Upper lobe of left lung (tissue), 6 donors: ENCODE results near the gene PLEKHB2. TPM values are rescaled to one million over a fixed set of nuclear protein-coding genes. Genes with fewer than 3 reads are reported as not detected.

Experiments used
- ATAC-seq, 2 donors: fragments of 200-7000 bp; cut with Tn5 transposase; one replicate each; pipeline ENCODE4 v1.9.1; 2022; ENCODE audit warnings: mild to moderate bottlenecking in 2 of 2, moderate library complexity in 2 of 2; ENCODE audit not compliant: low FRiP score in 2 of 2
- DNase-seq, 2 donors: peaks; one replicate each; pipeline ENCODE4 v3.0.0-alpha.2; 2019 to 2020
- H3K27ac ChIP-seq, 4 donors: fragments of 200-600 bp; sonication (generic); one replicate each; pipeline ENCODE4 v1.5.1; 2016 to 2019
- H3K27me3 ChIP-seq, 4 donors: fragments of 200-600 bp; sonication (generic); one replicate each; pipeline ENCODE4 v1.5.1; 2017 to 2019
- H3K36me3 ChIP-seq, 4 donors: fragments of 200-600 bp; sonication (generic); one replicate each; pipeline ENCODE4 v1.5.1; 2016 to 2019
- H3K4me1 ChIP-seq, 4 donors: fragments of 200-600 bp; sonication (generic); one replicate each; pipeline ENCODE4 v1.5.1; 2018 to 2019
- H3K4me3 ChIP-seq, 4 donors: fragments of 200-600 bp; sonication (generic); one replicate each; pipeline ENCODE4 v1.5.1; 2017 to 2019; ENCODE audit warnings: mild to moderate bottlenecking in 2 of 4, moderate library complexity in 1 of 4
- H3K9me3 ChIP-seq, 4 donors: fragments of 200-600 bp; sonication (generic); one replicate each; pipeline ENCODE4 v1.5.1; 2018 to 2019
- EP300 ChIP-seq, 4 donors: sonication (generic); formaldehyde crosslinking; IDR thresholded peaks; one replicate each; pipeline ENCODE4 v1.5.1; 2017; ENCODE audit warnings: antibody characterized with exemption in 4 of 4, control low read depth in 2 of 4
- POLR2A ChIP-seq, 4 donors: fragments of 450-650 bp; IDR thresholded peaks; one replicate each; pipeline ENCODE4 v1.5.1; 2016 to 2017; ENCODE audit warnings: antibody characterized with exemption in 4 of 4, mild to moderate bottlenecking in 2 of 4
- POLR2AphosphoS5 ChIP-seq, 2 donors: sonication (generic); formaldehyde crosslinking; IDR thresholded peaks; one replicate each; pipeline ENCODE4 v1.5.1; 2017; ENCODE audit warnings: antibody characterized with exemption in 2 of 2
- WGBS, 2 donors: methylation state at CpG; one replicate each; pipeline ENCODE4 v1.1.5; 2017 to 2018; 5-methylcytosine and 5-hydroxymethylcytosine counted together
- total RNA-seq, 6 donors: library from RNA; depleted of rRNA in 4 of 6; stranded (reverse); fragments of >200 nt in 4 of 6; gene quantifications; one replicate each; pipeline versions ENCODE4 v1.1.0 to v1.2.1, GENCODE V29; 2016 to 2021
- TF ChIP-seq, protein P1 (sequence below), 6 experiments: fragments of 450-650 bp in 4 of 6; fragments of 200-600 bp in 2 of 6; sonication (generic) in 2 of 6; IDR thresholded peaks; one replicate each; pipeline ENCODE4 v1.5.1; 2016 to 2019; ENCODE audit warnings: antibody characterized with exemption in 6 of 6
- donor health status: DM: no; HTN: no; CAD: no; lungs with moderate emphysema.
- donor health status: DM: no; HTN: yes; CAD: no; lungs with severe emphysema.

PLEKHB2 gene
- total RNA-seq, 6 donors from 2014 or later: 63.9 to 167 (median 87.4) TPM

DNA sequence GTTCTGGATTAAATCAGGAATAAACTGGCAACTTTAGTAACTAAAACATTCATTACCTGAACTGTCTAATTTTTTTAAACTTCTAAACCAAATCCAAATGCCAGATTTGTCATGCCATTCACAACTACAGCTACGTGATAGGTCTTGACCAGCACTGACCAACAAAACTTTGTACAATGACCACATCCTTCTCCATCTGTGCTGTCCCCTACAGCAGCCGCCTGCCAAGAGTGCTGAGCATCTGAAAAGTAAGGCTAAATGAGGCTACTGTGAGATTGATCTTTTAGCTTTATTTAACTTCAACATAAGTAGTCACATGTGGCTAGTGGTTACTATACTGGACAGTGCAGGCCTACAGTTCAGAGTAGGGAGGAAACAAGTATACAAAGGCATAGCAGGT is 19.5 kb upstream of the PLEKHB2 start:
- no peak overlapping the region for H3K27ac ChIP-seq

DNA sequence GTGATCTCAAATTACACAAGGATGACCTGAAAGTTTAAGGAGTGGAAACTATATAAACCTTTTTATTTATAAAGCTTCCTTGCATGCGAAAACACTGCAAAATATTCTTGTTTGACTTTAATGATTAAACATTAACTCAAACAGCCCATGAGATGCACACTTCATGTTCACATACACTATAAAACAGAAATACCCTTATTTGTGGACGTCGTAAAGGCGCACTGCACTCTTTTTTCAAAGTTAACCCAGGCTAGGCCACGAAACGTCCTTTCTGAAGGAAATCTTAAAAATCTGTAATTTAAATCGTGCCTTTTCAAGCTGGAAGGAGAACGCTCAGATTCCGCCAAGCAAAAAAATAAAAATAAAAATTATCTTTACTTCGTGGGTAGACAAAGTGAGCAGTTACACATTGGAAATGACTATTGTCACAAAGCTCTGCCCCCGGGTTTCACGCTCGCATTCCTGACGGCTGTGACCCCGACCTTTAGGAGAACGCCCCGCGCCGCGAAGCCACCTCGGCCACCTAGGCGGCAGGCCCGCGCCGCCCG is 12.6 kb upstream of the PLEKHB2 start:
- ATAC-seq (no peak), DNase-seq (no peak)
- Histone ChIP-seq H3K9me3 (no peaks in the 10 kb centered on the region), H3K4me3 (peak overlapping the region; percentile 35 to 73 (median 66)), H3K27me3 (no peaks in the 10 kb centered on the region), H3K36me3 (peaks cover 8 to 21% (median 11%) of the 10 kb centered on the region in 4 donors), H3K27ac (peak overlapping the region; percentile 90 to 98 (median 96)), H3K4me1 (peaks cover 16 to 31% (median 17%) of the 10 kb centered on the region in 4 donors)
- WGBS, 2 donors: 1 to 2% methylated on average over 21 to 26 of the region's 26 CpGs
- TF ChIP-seq, protein P1, sequence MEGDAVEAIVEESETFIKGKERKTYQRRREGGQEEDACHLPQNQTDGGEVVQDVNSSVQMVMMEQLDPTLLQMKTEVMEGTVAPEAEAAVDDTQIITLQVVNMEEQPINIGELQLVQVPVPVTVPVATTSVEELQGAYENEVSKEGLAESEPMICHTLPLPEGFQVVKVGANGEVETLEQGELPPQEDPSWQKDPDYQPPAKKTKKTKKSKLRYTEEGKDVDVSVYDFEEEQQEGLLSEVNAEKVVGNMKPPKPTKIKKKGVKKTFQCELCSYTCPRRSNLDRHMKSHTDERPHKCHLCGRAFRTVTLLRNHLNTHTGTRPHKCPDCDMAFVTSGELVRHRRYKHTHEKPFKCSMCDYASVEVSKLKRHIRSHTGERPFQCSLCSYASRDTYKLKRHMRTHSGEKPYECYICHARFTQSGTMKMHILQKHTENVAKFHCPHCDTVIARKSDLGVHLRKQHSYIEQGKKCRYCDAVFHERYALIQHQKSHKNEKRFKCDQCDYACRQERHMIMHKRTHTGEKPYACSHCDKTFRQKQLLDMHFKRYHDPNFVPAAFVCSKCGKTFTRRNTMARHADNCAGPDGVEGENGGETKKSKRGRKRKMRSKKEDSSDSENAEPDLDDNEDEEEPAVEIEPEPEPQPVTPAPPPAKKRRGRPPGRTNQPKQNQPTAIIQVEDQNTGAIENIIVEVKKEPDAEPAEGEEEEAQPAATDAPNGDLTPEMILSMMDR (IDR thresholded peaks at IDR 0.05): no peak
- TF ChIP-seq POLR2AphosphoS5 (IDR thresholded peaks at IDR 0.05) (no peak), EP300 (IDR thresholded peaks at IDR 0.05) (no peak), POLR2A (IDR thresholded peaks at IDR 0.05) (no peak)

More for the DNA sequence above, 19.5 kb upstream of the PLEKHB2 start:
- WGBS, 2 donors: 64 to 78% methylated on average over 2 of the region's 2 CpGs
- H3K36me3 ChIP-seq: peaks cover 12 to 57% (median 38%) of the 10 kb centered on the region in 4 donors
- TF ChIP-seq EP300 (IDR thresholded peaks at IDR 0.05) (no peak), POLR2AphosphoS5 (IDR thresholded peaks at IDR 0.05) (no peak), POLR2A (IDR thresholded peaks at IDR 0.05) (no peak)
- TF ChIP-seq, protein P1 (IDR thresholded peaks at IDR 0.05): no peak
- H3K4me3 ChIP-seq: no peak overlapping the region
- no peak for DNase-seq
- no peaks in the 10 kb centered on the region for H3K9me3 ChIP-seq
- no peaks in the 10 kb centered on the region for H3K27me3 ChIP-seq
- peaks cover 2 to 18% (median 10%) of the 10 kb centered on the region in 4 donors for H3K4me1 ChIP-seq
- no peak for ATAC-seq

DNA sequence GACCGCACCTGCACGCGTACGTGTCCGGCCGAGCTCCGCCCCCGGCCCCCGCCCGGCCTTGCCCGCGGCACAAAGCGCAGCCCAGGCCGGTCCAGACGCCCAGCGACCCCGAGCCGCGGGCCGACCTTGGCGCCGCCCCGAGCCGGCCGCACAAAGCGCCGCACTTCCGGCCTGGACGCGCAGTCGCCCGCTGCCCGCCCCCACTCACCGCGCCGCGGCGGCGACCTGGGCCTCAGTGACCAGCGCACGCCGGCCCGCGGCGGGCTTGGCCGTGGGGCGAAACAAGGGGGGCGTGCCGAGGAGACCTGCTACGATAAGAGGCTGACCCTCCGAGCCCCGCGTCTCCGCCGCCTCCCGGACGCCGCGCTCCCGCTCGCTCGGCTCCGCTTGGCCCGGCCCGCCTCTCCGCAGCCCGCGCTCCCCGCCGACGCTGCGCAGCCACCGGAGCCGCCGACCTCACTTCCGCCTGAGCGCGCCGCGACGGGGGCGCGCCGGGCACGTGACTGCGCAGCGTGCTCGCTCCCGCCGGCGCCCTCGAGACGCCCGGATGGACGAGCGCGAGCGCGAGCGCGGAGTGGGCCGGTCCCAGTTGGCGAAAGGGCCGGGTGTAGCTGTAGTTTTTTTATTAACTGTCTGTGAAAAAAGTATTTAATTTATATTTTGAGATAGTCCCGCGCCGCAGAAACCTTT is 12.0 kb upstream of the PLEKHB2 start, which contains the start of gene FAM168B:
TSS of gene FAM168B (minus strand) at position 455 of the 690 bp plus-strand sequence. CDS start 10,814 bp downstream, outside the sequence.
- ATAC-seq: peak; percentile 96 to 99
- WGBS, 2 donors: 0% methylated on average over 37 to 56 of the region's 107 CpGs

DNA sequence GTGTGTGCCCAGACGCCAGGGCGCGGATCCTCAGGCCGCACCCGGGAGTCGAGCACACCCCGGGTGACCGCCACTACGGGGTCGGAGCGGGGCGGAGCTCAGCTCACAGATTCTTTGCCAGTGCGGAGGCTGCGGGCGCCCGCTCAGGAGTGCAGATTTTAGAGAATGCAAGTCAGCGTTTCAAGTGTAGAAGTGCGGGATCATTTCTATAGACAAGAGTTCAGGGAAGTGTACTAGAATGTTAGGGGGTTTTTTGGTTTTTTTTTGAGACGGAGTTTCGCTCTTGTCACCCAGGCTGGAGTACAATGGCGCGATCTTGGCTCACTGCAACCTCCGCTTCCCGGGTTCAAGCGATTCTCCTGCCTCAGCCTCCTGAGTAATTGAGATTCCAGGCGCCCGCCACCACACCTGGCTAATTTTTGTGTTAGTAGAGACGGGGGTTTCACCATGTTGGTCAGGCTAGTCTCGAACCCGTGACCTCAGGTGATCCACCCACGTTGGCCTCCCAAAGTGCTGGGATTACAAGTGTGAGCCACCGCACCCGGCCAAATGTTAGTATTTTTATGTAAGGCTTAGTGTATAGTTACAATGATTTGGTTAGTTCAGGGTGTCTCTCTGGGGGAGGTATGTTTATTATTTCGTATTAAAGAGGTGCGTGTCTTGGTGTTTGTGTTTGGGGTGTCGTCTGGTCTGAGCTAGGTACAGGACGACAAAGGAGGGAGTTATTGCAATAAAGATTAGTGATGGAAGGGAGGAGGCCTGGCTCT is 11.3 kb upstream of the PLEKHB2 start:
- DNase-seq (peak in 1 of 2 donors; percentile 79), ATAC-seq (peak; percentile 89 to 90)
- 10 to 12% methylated on average over 37 of the region's 37 CpGs for WGBS, 2 donors
- H3K4me1 ChIP-seq: peaks cover 16 to 31% (median 17%) of the 10 kb centered on the region in 4 donors
- peaks cover 0 to 7% (median 4%) of the 10 kb centered on the region in 4 donors for H3K36me3 ChIP-seq
- TF ChIP-seq POLR2AphosphoS5 (IDR thresholded peaks at IDR 0.05) (no peak), EP300 (IDR thresholded peaks at IDR 0.05) (peak in 1 of 4 donors; percentile 12)
- H3K27me3 ChIP-seq: no peaks in the 10 kb centered on the region
- H3K9me3 ChIP-seq: no peaks in the 10 kb centered on the region
- peak overlapping the region; percentile 90 to 98 (median 96) for H3K27ac ChIP-seq
- H3K4me3 ChIP-seq: peak overlapping the region; percentile 40 to 73 (median 66)

More for the DNA sequence above, 12.0 kb upstream of the PLEKHB2 start, which contains the start of gene FAM168B:
- peak within 1 kb of the TSS; percentile 90 to 98 (median 96) for H3K27ac ChIP-seq
- H3K4me3 ChIP-seq: peak within 1 kb of the TSS; percentile 40 to 73 (median 66)
- H3K4me1 ChIP-seq: peaks cover 16 to 31% (median 17%) of the 10 kb centered on the region in 4 donors
- peak; percentile 85 for TF ChIP-seq POLR2AphosphoS5 (IDR thresholded peaks at IDR 0.05)
- TF ChIP-seq, protein P1 (IDR thresholded peaks at IDR 0.05): peak in 2 of 6 experiments; percentile 28 to 60
- peak in 3 of 4 donors; percentile 93 to 99 (median 99) for TF ChIP-seq POLR2A (IDR thresholded peaks at IDR 0.05)
- peak in 1 of 4 donors; percentile 1 for TF ChIP-seq EP300 (IDR thresholded peaks at IDR 0.05)
- peaks cover 2 to 14% (median 6%) of the 10 kb centered on the region in 4 donors for H3K36me3 ChIP-seq
- H3K27me3 ChIP-seq: no peaks in the 10 kb centered on the region
- peak; percentile 88 to 99 for DNase-seq
- H3K9me3 ChIP-seq: no peaks in the 10 kb centered on the region
